Lower lobe of right lung (tissue), 2 donors: ENCODE measurements around the gene CAPN15. TPM values are rescaled to one million over a fixed set of nuclear protein-coding genes. Genes with fewer than 3 reads are reported as not detected.

Experiments
- ATAC-seq, 2 donors: fragments of 200-7000 bp; cut with Tn5 transposase; one replicate each; pipeline ENCODE4 v1.9.1; 2020 to 2022; ENCODE audit warnings: mild to moderate bottlenecking in 2 of 2, moderate library complexity in 2 of 2
- DNase-seq: peaks from one replicate; pipeline ENCODE4 v3.0.0-alpha.2; 2020
- H3K27ac ChIP-seq: fragments of 200-600 bp; one replicate; pipeline ENCODE4 v1.8.0; 2022
- H3K27me3 ChIP-seq: fragments of 200-600 bp; one replicate; pipeline ENCODE4 v1.8.0; 2022; ENCODE audit warnings: low read depth
- H3K36me3 ChIP-seq: fragments of 200-600 bp; one replicate; pipeline ENCODE4 v1.8.0; 2022; ENCODE audit warnings: mild to moderate bottlenecking
- H3K4me1 ChIP-seq: fragments of 200-600 bp; one replicate; pipeline ENCODE4 v1.8.0; 2022
- H3K4me3 ChIP-seq: fragments of 200-600 bp; one replicate; pipeline ENCODE4 v1.8.0; 2022; ENCODE audit warnings: mild to moderate bottlenecking
- H3K9me3 ChIP-seq: fragments of 200-600 bp; one replicate; pipeline ENCODE4 v1.8.0; 2022
- CTCF ChIP-seq: fragments of 200-600 bp; IDR thresholded peaks from one replicate; pipeline ENCODE4 v1.8.0; 2022; ENCODE audit warnings: antibody characterized with exemption, mild to moderate bottlenecking
- intact Hi-C: fragments of 100-400 bp; cut with DNase I; formaldehyde crosslinking; loops from one replicate; pipeline ENCODE4 v1.11.0; 2022
- total RNA-seq: library from RNA; stranded (reverse); fragmentation: NEBNext Ultra II Directional; extraction: Animal tissue kit (Norgen Biotek cat#: 25700); gene quantifications from one replicate; pipeline ENCODE4 v1.2.1, GENCODE V29; 2021
- donor health status: DM: no; HTN: yes; CAD: no; lungs with severe emphysema.

Gene CAPN15
- total RNA-seq, 1 donor from 2014 or later = 44.3 TPM

GRCh38 chr16:567373-568256, 40.1 kb downstream of the CAPN15 start:
- H3K4me1 ChIP-seq = peaks cover 45% of the 10 kb centered on the region
- ATAC-seq (no peak), DNase-seq (no peak)
- peaks cover 5% of the 10 kb centered on the region for H3K36me3 ChIP-seq
- H3K27ac ChIP-seq = peak overlapping the region; percentile 72
- peaks cover 5% of the 10 kb centered on the region for H3K27me3 ChIP-seq
- H3K9me3 ChIP-seq = no peaks in the 10 kb centered on the region
- intact Hi-C loops = no loop called here
- no peak for TF ChIP-seq CTCF
- H3K4me3 ChIP-seq = peak overlapping the region; percentile 50

GRCh38 chr16:568401-569258, 41.1 kb downstream of the CAPN15 start:
- Histone ChIP-seq H3K9me3 (no peaks in the 10 kb centered on the region), H3K4me1 (peaks cover 45% of the 10 kb centered on the region), H3K4me3 (peak overlapping the region; percentile 84), H3K27me3 (no peaks in the 10 kb centered on the region), H3K36me3 (peaks cover 5% of the 10 kb centered on the region), H3K27ac (peak overlapping the region; percentile 82)
- DNase-seq = no peak
- TF ChIP-seq CTCF = no peak
- no peak for ATAC-seq
- intact Hi-C loops = no loop called here

- peaks cover 45% of the 10 kb centered on the region for H3K4me1 ChIP-seq
- peak within 1 kb of the TSS; percentile 84 for H3K4me3 ChIP-seq
- H3K36me3 ChIP-seq = peaks cover 14% of the 10 kb centered on the region
- H3K27ac ChIP-seq = peak within 1 kb of the TSS; percentile 82
- TF ChIP-seq CTCF = no peak
- no peaks in the 10 kb centered on the region for H3K9me3 ChIP-seq
- H3K27me3 ChIP-seq = no peaks in the 10 kb centered on the region
- intact Hi-C loops = no loop called here
- DNase-seq (peak; percentile 76), ATAC-seq (peak; percentile 67 to 76)
Observed at GRCh38 chr16:569445-570254, 42.1 kb downstream of the CAPN15 start, which contains the start of gene PIGQ. Gene PIGQ, plus strand, starts transcription at chr16:569968. Its CDS starts 4,107 bp downstream, at chr16:574075.

GRCh38 chr16:572865-573650, 45.5 kb downstream of the CAPN15 start:
- intact Hi-C loops = no loop called here
- peaks cover 28% of the 10 kb centered on the region for H3K36me3 ChIP-seq
- TF ChIP-seq CTCF = no peak
- no peaks in the 10 kb centered on the region for H3K9me3 ChIP-seq
- ATAC-seq (no peak), DNase-seq (no peak)
- no peak overlapping the region for H3K4me3 ChIP-seq
- no peaks in the 10 kb centered on the region for H3K27me3 ChIP-seq
- H3K27ac ChIP-seq = no peak overlapping the region
- H3K4me1 ChIP-seq = peaks cover 20% of the 10 kb centered on the region
